GM19452 (cell line): ENCODE measurements around the gene NANOS1.
A peak's percentile ranks its signal among the peaks of the same experiment; 100 is the strongest.

Experiments
- ATAC-seq: cut with Tn5 transposase; IDR thresholded peaks from one replicate; pipeline ENCODE4 v1.9.1; 2021; ENCODE audit not compliant: unreplicated experiment

The NANOS1 gene, protein sequence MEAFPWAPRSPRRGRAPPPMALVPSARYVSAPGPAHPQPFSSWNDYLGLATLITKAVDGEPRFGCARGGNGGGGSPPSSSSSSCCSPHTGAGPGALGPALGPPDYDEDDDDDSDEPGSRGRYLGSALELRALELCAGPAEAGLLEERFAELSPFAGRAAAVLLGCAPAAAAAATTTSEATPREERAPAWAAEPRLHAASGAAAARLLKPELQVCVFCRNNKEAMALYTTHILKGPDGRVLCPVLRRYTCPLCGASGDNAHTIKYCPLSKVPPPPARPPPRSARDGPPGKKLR

DNA sequence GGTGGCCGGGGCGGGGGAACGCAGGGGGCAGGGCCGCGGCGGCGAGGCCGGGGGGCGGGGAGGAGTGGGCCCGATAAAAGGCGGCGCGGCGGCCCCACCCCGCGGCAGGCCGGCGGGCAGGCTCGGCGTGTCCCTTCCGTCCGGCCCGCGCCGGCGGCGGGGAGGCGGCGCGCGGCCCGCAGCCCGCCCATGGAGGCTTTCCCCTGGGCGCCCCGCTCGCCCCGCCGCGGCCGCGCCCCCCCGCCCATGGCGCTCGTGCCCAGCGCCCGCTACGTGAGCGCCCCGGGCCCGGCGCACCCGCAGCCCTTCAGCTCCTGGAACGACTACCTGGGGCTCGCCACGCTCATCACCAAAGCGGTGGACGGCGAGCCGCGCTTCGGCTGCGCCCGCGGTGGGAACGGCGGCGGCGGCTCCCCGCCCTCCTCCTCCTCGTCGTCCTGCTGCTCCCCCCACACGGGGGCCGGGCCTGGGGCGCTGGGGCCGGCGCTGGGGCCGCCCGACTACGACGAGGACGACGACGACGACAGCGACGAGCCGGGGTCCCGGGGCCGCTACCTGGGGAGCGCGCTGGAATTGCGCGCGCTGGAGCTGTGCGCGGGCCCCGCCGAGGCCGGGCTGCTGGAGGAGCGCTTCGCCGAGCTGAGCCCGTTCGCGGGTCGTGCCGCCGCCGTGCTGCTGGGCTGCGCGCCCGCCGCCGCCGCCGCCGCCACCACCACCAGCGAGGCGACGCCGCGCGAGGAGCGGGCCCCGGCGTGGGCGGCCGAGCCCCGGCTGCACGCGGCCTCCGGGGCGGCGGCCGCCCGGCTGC, at the start of gene NANOS1:
NANOS1 (plus strand) TSS at position 102 of the 808 bp plus-strand sequence; CDS start at position 190, 88 bp downstream.
- peak; percentile 24 for ATAC-seq

DNA sequence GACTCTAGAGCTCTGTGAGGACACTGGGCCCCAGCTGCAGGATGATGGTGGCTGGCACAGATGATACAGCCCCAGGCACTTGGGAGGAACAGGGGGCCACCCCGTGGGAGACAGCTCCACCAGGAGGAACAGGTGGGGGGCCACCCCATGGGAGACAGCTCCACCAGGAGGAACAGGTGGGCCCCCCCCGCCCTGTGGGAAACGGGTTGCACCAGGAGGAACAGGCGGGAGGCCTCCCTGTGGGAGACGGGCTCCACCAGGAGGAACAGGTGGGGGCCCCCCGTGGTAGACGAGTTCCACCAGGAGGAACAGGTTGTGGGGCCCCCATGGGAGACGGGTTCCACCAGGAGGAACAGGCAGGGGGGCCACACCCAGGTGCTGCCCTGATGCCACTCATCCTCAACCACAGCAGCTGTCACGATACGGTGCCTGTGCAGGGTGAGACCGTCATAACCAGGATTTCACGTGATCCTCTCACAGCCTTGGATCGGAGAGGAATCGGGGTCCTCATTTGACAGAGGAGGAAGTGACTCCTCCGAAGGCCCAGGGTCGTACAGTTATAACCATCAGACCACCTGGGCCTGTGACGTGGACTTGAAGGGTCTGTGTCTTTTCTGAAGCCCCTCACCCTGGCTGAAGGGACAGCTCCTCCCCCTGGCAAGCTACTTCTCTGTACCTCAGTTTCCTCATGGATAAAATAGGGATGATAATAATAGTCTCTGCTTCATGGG, 49.2 kb upstream of the NANOS1 start:
- no peak for ATAC-seq

DNA sequence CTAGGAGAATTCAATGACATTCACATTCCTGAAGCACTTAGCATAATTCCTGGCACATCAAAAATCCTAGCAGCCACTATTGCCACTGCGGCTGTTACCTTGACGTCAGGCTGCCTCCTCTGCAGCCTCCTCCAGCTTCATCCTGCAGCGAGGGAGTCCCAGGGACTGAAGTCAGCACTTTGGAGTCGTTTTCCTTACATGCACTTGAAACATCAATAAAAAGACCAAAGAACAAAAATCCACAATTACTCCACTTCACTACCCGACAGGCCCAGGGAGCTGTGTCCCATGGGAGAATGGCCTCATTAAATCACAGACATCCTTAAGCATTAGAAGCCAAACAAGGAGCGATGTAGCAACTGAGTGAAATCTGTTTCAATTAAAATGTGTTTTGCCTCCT, 48.6 kb upstream of the NANOS1 start:
- ATAC-seq = no peak

DNA sequence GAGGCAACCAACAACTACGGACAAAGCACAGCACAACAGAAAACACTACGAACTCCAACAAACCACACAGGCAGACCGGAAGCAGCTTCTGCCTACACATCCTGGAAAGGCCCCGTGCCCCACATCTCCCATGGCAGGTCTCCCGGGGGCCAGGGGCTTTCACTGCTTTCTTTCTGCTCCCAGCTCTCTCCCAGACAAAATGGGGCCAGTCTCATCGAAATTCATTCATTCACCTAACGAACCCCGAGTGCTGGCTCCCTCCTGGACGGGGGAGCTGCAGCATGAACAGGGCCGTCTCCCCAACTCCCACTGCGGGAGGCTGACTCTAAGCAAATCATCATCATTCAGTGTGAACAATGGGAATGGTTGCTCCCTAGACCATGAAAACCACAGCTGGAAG, 47.6 kb upstream of the NANOS1 start:
- ATAC-seq = no peak

DNA sequence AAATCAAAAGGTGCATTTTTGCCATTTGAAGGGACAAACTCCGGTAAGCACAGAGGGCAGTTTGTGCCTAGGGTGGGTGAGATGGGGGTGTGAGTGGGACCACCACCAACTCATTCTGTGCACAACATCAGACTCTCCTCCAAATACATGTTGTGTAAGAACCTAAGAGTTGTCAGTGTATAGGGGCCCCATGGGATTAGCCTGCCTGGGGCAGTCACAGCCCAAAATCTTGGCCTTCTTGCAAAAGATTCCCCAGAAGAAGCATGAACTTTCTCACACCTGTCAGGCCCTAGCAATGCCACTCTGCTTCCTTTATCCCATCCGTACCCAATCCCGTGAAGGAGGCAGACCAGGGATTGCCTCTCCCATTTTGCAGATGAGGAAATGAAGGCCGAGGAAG, 47.1 kb upstream of the NANOS1 start:
- ATAC-seq = no peak

DNA sequence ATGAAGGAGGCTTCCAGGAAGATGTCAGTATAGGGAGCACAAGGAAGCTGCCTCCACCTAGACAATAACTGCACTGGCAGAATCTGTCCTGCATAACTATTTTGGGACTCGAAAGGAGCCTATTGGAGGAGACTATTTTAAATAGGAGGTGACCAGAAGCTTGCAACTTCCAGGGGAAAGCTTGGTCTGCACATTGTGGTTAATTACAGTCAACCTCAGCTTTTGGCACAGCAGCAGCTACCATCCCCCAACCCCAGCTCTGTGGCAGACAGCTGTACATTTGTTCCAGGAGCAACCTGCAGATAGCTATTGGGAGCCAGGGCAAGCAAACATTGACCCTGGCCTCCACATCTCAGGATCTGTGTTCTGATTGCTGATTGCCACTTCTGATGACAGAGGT, 46.3 kb upstream of the NANOS1 start:
- ATAC-seq = no peak

DNA sequence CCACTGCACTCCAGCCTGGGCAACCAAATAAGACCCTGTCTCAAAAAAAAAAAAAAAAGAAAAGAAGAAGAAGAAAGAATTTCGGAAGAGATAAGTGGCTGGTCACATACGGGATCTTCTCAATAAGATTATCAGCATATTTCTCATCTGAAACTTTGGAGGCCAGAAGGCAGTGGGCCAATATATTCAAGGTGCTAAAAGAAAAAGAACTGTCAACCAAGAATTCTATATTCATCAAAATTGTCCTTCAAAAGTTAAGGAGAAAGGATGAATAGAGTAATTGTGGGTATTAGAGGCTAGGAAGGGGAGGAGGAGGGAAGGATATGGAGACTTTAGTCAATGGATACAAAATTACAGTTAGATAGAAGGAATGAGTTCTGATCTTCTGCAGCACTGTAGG, 43.9 kb upstream of the NANOS1 start:
- no peak for ATAC-seq

DNA sequence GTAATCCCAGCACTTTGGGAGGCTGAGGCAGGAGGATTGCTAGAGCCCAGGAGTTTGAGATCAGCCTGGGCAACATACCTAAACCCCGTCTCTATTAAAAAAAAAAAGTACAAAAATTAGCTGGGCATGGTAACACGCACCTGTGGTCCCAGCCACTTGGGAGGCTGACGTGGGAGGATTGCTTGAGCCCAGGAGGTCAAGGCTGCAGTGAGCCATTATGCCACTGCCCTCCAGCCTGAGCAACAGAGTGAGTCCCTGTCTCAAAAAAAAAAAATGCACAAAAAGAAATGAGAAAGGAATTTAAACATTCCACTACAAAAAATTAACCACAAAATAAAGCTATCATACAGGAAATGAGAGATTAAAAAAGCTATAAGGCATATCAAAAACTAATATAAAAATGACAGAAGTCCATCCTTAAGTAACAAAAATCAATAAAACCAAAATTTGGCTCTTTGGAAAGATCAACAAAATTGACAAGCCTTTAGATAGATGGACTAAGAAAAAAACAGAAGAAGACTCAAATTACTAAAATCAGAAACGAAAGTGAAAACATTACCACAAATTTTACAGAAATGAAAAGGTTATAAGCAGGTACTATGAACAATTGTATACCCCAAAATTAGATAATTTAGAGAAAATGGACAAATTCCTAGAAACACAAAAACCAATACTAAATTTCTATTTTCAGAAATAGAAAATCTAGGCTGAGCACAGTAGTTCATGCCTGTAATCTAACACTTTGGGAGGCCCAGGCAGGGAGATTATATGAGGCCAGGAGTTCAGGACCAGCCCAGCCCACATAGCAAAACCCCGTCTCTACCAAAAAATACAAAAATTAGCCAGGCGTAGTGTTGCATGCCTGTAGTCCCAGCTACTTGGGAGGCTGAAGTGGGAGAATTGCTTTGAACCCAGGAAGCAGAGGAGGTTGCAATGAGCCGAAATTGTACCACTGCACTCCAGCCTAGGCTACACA, 42.4 kb upstream of the NANOS1 start:
- peak; percentile 65 for ATAC-seq

DNA sequence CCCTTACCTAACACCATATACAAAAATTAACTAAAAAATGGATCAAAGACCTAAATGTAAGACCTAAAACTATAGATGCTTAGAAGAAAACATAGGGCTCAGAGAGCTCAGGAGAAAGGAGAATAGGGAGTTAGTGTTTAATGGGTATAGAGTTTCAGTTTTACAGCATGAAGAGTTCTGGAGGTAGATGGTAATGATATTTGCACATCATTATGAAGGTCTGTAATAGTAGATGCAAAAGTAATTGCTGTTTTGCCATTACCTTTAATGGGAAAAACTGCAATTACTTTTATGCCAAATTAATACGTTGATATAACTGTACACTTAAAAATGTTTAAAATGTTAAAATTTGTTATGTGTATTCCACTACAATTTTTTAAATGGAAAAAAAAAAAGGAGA, 39.2 kb upstream of the NANOS1 start:
- ATAC-seq = no peak

DNA sequence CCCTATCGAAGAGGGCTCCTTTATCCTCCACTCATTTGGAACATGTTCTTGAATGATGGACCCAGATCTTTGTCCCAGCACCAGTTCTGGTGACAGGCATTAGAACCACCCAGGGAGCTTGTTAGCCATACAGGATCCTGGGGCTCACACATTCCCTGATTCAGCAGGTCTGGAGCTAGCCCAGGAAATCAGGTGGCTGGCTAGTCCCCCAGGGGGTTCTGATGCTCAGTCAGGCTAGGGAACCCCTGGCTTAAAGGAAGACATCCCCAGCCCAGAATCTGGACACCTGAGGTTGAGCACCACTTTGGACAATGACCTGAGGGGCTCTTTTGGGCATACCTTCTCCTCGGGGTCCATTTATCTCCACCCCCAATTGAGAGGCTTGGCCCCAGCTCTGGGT, 37.0 kb upstream of the NANOS1 start:
- no peak for ATAC-seq

DNA sequence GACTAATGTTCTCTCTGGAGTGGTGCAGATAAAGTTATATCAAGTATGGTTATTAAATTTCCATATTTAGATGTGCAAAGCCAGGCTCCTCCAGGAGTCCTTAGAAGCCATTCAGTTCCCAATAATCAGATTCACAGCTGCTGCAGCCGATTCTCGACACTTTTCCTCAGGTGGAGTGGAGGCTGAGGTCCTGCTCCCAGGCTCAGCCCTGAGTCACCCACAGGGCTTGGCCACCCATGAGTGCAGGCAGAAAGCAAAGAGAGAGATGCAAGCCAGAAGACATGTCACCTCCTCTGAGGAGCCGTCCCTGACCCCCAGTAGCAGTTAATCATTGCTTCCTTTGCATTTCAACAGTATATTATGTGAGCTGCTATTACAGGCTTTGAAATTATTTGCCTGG, 36.3 kb upstream of the NANOS1 start:
- ATAC-seq = no peak

DNA sequence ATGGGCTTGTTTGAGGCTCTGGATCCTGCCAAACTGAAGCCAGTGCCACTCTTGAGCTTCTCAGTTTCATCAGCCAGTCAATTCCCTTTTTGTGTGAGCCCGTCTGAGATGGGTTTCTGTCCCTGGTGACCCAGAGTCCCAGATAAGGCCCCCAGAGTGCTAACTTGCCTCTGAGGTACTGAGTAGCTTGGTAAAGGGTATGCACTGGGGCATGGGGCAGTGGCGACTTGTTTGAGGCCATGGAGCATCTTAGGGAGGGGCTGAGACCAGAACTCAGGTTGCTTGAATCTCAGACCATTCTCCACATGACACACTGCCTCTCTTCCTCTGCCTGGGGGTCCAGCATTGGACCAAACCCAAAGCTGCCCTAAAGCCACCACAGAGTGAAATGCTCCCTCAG, 35.2 kb upstream of the NANOS1 start:
- ATAC-seq = no peak

DNA sequence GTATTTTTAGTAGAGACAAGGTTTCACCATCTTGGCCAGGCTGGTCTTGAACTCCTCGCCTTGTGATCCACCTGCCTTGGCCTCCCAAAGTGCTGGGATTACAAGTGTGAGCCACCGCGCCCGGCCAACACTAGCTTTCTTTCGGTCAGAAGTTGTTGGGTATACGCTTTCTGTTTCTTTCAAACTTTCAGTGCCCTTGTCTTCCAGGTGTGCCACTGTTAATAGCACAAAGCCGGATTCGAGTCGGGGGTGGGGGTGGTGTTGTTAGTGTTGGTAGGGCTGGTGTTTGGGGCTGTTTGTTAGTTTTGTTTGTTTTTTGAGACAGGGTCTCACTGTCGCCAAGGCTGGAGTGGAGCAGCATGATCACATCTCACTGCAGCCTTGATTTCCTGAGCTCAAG, 33.8 kb upstream of the NANOS1 start:
- ATAC-seq = no peak

DNA sequence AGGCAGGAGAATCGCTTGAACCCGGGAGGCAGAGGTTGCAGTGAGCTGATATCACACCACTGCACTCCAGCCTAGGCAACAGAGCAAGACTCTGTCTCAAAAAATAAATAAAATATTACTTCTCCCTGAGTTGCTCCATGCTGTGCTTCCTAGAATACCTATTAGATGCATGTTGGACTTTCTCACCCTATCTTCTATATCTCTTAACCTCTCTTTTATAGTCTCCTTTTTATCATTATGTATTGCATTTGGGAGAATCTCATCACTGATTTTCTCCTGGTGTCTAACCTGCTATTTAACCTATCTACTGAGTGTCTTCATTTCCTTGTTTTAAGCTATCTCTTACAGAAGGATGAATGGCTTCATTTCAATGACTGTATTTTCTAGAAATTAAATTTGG, 32.1 kb upstream of the NANOS1 start:
- ATAC-seq = no peak

DNA sequence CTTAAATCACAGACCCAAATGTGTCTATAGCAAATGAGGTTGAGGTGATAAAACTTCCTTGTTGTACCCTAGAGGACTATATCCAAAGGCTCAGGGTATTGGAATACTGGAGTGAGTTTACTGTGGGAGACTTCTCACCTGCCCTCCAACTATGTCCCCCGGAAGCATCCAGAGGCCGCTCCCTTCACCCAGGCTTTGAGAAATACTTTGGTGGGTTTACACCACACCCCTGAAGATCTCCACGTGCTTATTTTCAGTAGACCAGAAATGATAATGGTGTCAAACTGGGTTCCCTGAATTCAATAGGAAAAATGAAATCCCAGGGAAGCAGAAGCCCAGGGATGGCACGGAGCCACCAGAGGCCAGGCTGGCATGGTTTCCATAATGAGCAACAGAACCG, 31.3 kb upstream of the NANOS1 start:
- no peak for ATAC-seq

DNA sequence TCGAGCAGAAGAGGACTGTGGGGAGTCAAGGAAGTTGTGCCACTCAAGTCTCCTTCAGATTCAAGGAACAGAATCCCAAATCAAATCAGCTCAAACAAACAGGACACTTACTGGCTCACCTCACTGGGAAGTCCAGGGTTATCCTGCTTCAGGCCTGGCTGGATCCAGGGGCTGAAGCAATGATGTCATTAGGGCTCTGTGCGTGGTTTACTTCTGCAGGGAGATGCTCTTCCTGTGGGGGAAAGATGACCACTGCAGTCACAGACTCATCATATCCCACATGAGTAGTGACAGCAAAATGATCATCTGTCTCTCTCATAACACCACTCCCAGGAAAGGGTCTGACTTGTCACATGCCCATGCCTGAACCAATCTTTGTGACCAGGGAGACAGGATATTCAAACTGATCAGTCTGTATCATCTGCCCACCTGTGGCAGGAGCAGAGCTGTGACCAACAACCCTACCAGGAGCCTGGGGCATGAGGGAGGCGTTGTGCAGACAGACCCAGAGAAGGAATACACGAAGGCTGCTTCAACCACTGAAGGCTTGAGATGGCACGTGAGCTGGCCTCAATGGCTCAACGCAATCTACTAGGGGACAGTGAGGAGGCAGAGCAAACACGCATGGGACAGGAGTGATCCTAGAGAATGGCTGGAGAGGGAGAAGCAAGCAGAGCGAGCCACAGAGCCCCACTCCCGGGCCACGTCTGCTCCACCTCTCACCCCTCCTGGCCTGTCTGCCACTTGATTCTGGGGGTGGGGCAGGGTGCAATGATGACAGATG, 27.6 kb upstream of the NANOS1 start:
- no peak for ATAC-seq

DNA sequence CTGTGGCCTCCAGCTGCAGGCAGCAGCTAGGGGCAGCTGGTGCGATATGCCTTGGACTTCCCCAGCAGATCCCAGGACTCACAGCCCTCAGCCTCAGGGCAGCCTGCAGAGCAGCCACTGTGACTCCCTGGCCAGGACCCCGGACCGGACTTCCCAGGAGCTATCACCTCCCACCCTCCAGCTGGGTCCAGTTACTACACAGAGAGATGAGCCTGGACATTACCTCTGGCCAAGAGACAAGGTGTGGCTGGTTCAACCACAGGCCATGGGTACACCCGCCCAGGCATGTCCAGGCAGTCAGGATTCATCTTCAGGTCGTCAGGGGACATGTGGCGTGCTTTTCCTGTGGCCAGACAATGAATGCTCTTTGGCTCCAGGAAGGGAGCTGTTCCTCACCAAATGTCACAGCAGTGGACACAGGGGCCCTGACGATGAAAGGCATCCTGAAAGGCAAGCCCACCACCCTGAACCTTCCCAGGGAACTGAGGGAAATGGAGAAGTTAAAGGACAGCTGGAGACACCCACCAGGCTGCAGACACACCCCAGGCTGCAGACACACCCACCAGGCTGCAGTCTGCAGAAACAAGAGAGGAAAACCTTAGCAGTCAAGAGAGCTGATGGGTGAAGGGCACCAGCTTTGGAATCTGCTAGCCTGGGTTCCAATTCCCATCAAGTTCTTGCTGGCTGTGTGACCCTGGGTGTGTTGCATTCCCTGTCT, 25.8 kb upstream of the NANOS1 start:
- no peak for ATAC-seq

DNA sequence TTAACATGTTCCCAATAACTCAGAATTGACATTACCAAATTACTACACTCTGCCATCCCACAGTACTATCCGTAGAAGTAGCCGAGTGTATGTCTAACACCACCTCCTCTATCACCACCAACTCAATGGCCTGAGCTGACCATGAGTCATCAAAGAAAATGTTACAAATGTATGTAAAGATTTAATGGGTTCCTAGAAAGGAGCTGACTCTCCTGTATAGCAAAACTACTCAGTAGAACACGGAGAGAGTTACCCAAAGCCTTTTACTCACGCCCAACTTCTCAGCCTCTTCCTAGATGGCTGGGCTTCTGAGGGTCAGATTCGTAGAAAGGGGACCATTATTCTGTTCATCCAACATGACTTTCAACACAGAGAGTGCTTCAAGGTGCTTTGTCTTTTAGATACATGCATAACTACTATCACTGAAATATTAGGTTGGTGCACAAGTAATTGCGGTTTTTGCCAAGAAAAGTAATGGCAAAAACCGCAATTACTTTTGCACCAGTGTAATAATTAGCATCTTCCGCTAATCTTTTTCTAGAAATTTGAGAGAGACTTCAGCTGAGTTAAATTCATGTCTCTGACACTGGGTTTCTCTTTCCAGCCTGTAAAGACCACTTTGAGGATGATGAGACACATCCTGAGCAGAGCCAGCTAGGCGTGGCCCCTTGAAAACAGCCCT, 24.0 kb upstream of the NANOS1 start:
- no peak for ATAC-seq
